Spleen (tissue), 11 donors: ENCODE data around the gene TCF7L2. TPM values are rescaled to one million over a fixed set of nuclear protein-coding genes. Genes with fewer than 3 reads are reported as not detected.
"Not testable (repeated sequence)": the region's sequence is repeated elsewhere in the genome, so short reads cannot be mapped to it uniquely, and the experiment has no call there.

Source experiments
- DNase-seq: peaks from one replicate; pipeline ENCODE4 v3.0.0-alpha.2; 2020
- H3K27ac ChIP-seq, 8 donors: fragments of 200-600 bp; sonication (generic) in 7 of 8; 1 replicate in 4 of 8; 2 replicates in 4 of 8; pipeline versions ENCODE4 v1.5.0 to v1.8.0; 2016 to 2021; ENCODE audit warnings: inconsistent platforms in 4 of 8, mild to moderate bottlenecking in 4 of 8, moderate library complexity in 1 of 8
- H3K27me3 ChIP-seq, 7 donors: fragments of 200-600 bp; sonication (generic) in 6 of 7; replicated peaks in 1 of 7; 1 replicate in 4 of 7; 2 replicates in 3 of 7; pipeline versions ENCODE4 v1.5.0 to v1.8.0; 2016 to 2021; ENCODE audit warnings: inconsistent platforms in 3 of 7, mild to moderate bottlenecking in 1 of 7
- H3K36me3 ChIP-seq, 6 donors: fragments of 200-600 bp; sonication (generic) in 5 of 6; 1 replicate in 4 of 6; 2 replicates in 2 of 6; pipeline versions ENCODE4 v1.5.0 to v1.8.0; 2016 to 2021; ENCODE audit warnings: inconsistent platforms in 2 of 6
- H3K4me1 ChIP-seq, 6 donors: fragments of 200-600 bp; sonication (generic) in 5 of 6; 1 replicate in 3 of 6; 2 replicates in 3 of 6; pipeline versions ENCODE4 v1.5.0 to v1.8.0; 2016 to 2021; ENCODE audit warnings: inconsistent platforms in 3 of 6
- H3K4me3 ChIP-seq, 8 donors: fragments of 200-600 bp; sonication (generic) in 7 of 8; 1 replicate in 4 of 8; 2 replicates in 4 of 8; pipeline versions ENCODE4 v1.5.0 to v1.8.0; 2016 to 2021; ENCODE audit warnings: inconsistent platforms in 4 of 8, mild to moderate bottlenecking in 4 of 8, moderate library complexity in 2 of 8
- H3K9me3 ChIP-seq, 8 donors: fragments of 200-600 bp; sonication (generic) in 7 of 8; 1 replicate in 4 of 8; 2 replicates in 4 of 8; pipeline versions ENCODE4 v1.5.0 to v1.8.0; 2016 to 2021; ENCODE audit warnings: inconsistent platforms in 4 of 8
- POLR2A ChIP-seq, 3 donors: fragments of 450-650 bp; IDR thresholded peaks; one replicate each; pipeline ENCODE4 v1.5.1; 2017; ENCODE audit warnings: antibody characterized with exemption in 3 of 3, mild to moderate bottlenecking in 1 of 3
- POLR2AphosphoS5 ChIP-seq, 3 donors: sonication (generic); formaldehyde crosslinking; IDR thresholded peaks; one replicate each; pipeline ENCODE4 v1.5.1; 2017; ENCODE audit warnings: antibody characterized with exemption in 3 of 3
- WGBS, 5 donors: extraction: QIAGEN DNeasy Blood & Tissue Kit in 3 of 5; methylation state at CpG; one replicate each; pipeline versions ENCODE4 v1.1.5 to v1.1.7; 2013 to 2018; 5-methylcytosine and 5-hydroxymethylcytosine counted together
- intact Hi-C: fragments of 100-400 bp; cut with DNase I; formaldehyde crosslinking; loops from one replicate; pipeline ENCODE4 v1.15.0; 2023; ENCODE audit warnings: low total_unique reads
- polyA plus RNA-seq, 3 donors: library from polyadenylated mRNA; stranded (reverse); fragments of 200-250 nt; gene quantifications; one replicate each; pipeline ENCODE4 v1.2.1, GENCODE V29; 2013
- total RNA-seq, 7 donors: library from RNA; depleted of rRNA in 3 of 7; stranded (reverse); fragments of >200 nt in 3 of 7; fragmentation: NEBNext Ultra II Directional in 4 of 7; extraction: Animal tissue kit (Norgen Biotek cat#: 25700) in 4 of 7; gene quantifications; one replicate each; pipeline versions ENCODE4 v1.1.0 to v1.2.1, GENCODE V29; 2016 to 2021
- TF ChIP-seq, protein P1 (sequence below), 11 experiments: fragments of 200-600 bp in 7 of 11; fragments of 450-650 bp in 4 of 11; sonication (generic) in 4 of 11; IDR thresholded peaks in 8 of 11; conservative IDR thresholded peaks in 3 of 11; 1 replicate in 7 of 11; 2 replicates in 4 of 11; pipeline versions ENCODE4 v1.4.0 to v1.8.0; 2016 to 2021; ENCODE audit warnings: antibody characterized with exemption in 11 of 11, inconsistent platforms in 4 of 11, mild to moderate bottlenecking in 1 of 11
- donor health status: healthy with polysubstance abuse.
- donor health status: DM: no; HTN: no; CAD: no; lungs with moderate emphysema.
- donor health status: DM: no; HTN: no; CAD: no.
- donor health status: Bipolar disorder and iron deficiency.
- donor health status: healthy.
- donor health status: DM: no; HTN: no; CAD: no.
- donor health status: DM: yes; HTN: yes; CAD: no.

TCF7L2 gene
- total and polyA plus RNA-seq, 10 donors, result 4.6 to 85.6 (median 34.7) TPM

GRCh38 chr10:113108194-113108835 lies 158.3 kb downstream of the TCF7L2 start:
- 78 to 85% (median 80%) methylated on average over 15 of the region's 15 CpGs for WGBS, 5 donors
- TF ChIP-seq POLR2A (IDR thresholded peaks at IDR 0.05), result no peak
- peak in 2 of 3 donors; percentile 12 to 33 for TF ChIP-seq POLR2AphosphoS5 (IDR thresholded peaks at IDR 0.05)
- TF ChIP-seq, protein P1, sequence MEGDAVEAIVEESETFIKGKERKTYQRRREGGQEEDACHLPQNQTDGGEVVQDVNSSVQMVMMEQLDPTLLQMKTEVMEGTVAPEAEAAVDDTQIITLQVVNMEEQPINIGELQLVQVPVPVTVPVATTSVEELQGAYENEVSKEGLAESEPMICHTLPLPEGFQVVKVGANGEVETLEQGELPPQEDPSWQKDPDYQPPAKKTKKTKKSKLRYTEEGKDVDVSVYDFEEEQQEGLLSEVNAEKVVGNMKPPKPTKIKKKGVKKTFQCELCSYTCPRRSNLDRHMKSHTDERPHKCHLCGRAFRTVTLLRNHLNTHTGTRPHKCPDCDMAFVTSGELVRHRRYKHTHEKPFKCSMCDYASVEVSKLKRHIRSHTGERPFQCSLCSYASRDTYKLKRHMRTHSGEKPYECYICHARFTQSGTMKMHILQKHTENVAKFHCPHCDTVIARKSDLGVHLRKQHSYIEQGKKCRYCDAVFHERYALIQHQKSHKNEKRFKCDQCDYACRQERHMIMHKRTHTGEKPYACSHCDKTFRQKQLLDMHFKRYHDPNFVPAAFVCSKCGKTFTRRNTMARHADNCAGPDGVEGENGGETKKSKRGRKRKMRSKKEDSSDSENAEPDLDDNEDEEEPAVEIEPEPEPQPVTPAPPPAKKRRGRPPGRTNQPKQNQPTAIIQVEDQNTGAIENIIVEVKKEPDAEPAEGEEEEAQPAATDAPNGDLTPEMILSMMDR (IDR thresholded peaks at IDR 0.05 in 8 of 11, conservative IDR thresholded peaks at IDR 0.05 in 3 of 11), result peak in 6 of 11 experiments; percentile 34 to 59 (median 54)
- Histone ChIP-seq H3K4me1 (peaks cover 0 to 16% (median 3%) of the 10 kb centered on the region in 6 donors), H3K27me3 (no peaks in the 10 kb centered on the region), H3K27ac (no peak overlapping the region), H3K9me3 (no peaks in the 10 kb centered on the region), H3K4me3 (no peak overlapping the region), H3K36me3 (no peaks in the 10 kb centered on the region)
- intact Hi-C loops, result no loop called here
- no peak for DNase-seq

DNA sequence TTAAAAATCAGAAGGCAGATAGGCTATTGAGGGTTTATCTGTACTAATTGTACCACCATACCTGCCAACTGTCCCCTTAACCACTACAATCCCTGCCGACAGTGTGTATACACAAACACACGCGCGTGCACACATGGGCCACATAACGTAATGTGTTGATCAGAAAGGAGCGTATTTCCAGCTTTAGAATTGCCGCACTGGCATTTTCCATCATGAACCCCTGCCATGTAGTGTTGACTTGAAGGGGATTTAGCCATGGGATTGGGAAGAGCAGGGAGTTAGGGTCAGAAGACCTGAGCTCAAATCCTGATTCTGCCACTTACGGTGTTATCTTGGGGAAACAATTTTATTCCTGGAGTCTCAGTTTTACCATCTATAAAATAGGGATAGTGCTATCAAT lies 158.9 kb downstream of the TCF7L2 start:
- H3K9me3 ChIP-seq, result no peaks in the 10 kb centered on the region
- DNase-seq, result no peak
- H3K27me3 ChIP-seq, result no peaks in the 10 kb centered on the region
- H3K4me3 ChIP-seq, result no peak overlapping the region
- intact Hi-C loops, result no loop called here
- H3K4me1 ChIP-seq, result peaks cover 0 to 10% (median 0%) of the 10 kb centered on the region in 6 donors
- TF ChIP-seq POLR2AphosphoS5 (IDR thresholded peaks at IDR 0.05) (no peak), POLR2A (IDR thresholded peaks at IDR 0.05) (no peak)
- TF ChIP-seq, protein P1 (IDR thresholded peaks at IDR 0.05 in 8 of 11, conservative IDR thresholded peaks at IDR 0.05 in 3 of 11), result no peak
- 96 to 99% (median 97%) methylated on average over 8 of the region's 8 CpGs for WGBS, 5 donors
- H3K36me3 ChIP-seq, result no peaks in the 10 kb centered on the region
- no peak overlapping the region for H3K27ac ChIP-seq

DNA sequence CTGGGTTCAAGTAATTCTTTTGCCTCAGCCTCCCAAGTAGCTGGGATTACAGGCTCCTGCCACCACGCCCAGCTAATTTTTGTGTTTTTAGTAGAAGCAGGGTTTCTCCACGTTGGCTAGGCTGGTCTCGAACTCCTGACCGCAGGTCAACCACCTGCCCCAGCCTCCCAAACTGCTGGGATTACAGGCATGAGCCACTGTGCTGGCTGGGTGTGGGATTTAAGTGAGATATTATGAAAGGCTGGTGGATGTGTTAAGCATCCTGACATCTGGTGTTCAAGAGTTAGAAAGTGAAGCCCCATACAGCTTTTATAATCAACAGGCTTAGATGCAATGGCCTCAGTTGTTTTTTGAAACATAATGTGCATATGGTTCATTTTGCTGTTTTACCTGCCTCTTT lies 159.4 kb downstream of the TCF7L2 start:
- H3K4me1 ChIP-seq, H3K4me3 ChIP-seq, H3K27me3 ChIP-seq, H3K9me3 ChIP-seq, H3K27ac ChIP-seq, H3K36me3 ChIP-seq, intact Hi-C loops, DNase-seq: not testable (repeated sequence)
- WGBS, 5 donors, result 87 to 97% (median 89%) methylated on average over 4 of the region's 4 CpGs

GRCh38 chr10:113111260-113111659 lies 161.2 kb downstream of the TCF7L2 start:
- TF ChIP-seq POLR2AphosphoS5 (IDR thresholded peaks at IDR 0.05) (no peak), POLR2A (IDR thresholded peaks at IDR 0.05) (no peak)
- TF ChIP-seq, protein P1 (IDR thresholded peaks at IDR 0.05 in 8 of 11, conservative IDR thresholded peaks at IDR 0.05 in 3 of 11), result no peak
- Histone ChIP-seq H3K27ac (no peak overlapping the region), H3K4me3 (no peak overlapping the region), H3K9me3 (no peaks in the 10 kb centered on the region), H3K4me1 (no peaks in the 10 kb centered on the region), H3K36me3 (no peaks in the 10 kb centered on the region), H3K27me3 (no peaks in the 10 kb centered on the region)
- WGBS, 5 donors, result 92 to 98% (median 96%) methylated on average over 3 of the region's 3 CpGs
- DNase-seq, result no peak
- intact Hi-C loops, result no loop called here
